ENCODE results near the gene PCF11.
"Not testable (repeated sequence)": the region's sequence is repeated elsewhere in the genome, so short reads cannot be mapped to it uniquely, and the experiment has no call there.

Gene PCF11

DNA sequence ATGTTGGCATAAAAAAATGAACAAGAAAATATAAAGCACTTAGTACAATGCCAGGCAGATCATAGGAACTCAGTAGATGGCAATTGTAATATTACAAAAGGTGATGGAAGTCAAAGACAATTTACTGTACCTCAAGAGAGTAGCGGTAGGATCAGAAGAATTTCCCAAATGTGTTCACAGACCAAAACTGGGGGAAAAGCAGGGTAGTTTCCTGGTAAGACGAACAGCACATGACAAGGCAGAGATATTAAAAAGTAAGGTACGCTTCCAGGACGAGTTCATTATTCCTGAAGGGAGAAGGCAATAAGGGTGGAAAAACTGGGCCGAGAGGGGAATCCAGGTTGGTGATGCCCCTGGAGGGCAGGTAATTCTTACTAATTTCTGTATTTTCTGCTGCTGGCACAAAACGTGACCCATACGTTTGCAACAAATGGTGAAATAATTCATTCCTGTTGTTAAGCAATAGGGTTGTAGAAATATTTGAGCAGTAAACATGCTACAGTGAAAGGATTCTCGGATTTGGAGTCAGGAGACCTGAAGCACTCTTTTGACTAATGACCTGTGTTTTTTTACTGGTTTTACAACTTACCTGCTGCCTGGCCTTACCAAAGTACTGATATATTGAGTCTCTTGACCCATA is 35.8 kb downstream of the PCF11 start:
- DNase-seq, result no peak

DNA sequence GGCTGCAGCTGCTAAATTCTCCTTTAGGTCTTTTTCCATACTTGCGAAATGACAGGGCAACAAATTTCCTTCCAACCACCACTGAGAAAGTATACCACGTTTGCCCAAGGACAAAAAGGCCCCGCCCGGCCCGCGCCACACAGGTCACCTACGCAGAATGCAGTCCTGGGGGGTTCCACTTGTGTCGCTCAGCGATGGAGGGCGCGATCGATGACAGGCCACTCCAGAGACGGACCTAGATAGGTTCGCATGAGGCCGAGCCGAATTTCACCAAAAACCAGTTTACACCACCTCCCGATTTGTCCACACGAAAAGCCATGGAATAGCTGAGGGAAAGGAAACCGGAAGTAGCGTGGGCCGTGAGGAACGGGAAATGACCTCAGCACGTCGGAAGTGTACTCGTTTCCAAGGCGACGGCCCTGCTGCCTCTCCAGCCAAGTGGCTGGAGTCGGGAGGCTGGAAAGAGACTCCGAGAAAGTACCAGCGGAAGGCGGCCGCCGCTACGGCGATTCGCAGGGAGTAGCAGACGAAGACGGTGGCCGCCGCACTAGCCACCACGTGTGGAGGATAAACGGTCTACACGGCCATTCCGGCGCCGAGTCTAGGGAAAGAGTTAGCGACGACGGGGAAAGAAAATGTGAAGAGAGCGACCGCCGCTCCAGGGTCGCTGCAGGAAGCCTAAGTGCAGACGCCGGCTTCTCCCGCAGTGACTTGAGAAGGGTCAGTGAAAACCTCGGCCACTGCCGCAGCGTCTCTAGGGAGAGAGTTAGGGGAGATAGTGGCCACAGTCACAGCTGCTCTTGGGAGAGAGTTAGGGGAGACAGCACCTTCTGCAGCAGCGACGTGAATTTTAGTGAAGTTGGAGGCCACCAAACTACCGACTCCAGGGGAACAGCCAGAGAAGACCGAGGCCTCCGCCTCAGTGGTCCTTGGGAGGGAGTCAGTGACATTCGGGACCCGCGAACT is 36.7 kb downstream of the PCF11 start, which contains the start of gene ANKRD42:
TSS of gene ANKRD42 (plus strand) at position 398 of the 966 bp plus-strand sequence. CDS start 959 bp downstream, outside the sequence.
- peak; percentile 86 for DNase-seq

- peak; percentile 60 for DNase-seq
These were observed 37.6 kb downstream of the PCF11 start for GRCh38 chr11:83194281-83195142.

GRCh38 chr11:83195143-83195466 is 38.2 kb downstream of the PCF11 start:
- no peak for DNase-seq

DNA sequence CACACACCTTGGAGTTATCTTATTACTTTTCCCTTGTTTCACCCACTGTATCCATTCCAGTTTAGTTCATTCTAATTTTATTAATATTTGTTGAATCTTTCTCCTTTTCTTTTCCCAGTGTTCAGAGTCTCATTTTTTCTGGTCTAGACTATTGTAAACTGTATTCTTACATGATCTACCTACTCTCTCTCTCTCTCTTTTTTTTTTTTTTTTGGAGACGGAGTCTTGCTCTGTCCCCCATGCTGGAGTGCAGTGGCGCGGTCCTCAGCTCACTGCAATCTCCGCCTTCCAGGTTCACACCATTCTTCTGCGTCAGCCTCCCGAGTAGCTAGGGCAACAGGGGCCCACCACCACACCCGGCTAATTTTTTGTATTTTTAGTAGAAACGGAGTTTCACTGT is 38.7 kb downstream of the PCF11 start:
- no peak for DNase-seq

- no peak for DNase-seq
These were observed 43.1 kb downstream of the PCF11 start for GRCh38 chr11:83200035-83200434.

DNA sequence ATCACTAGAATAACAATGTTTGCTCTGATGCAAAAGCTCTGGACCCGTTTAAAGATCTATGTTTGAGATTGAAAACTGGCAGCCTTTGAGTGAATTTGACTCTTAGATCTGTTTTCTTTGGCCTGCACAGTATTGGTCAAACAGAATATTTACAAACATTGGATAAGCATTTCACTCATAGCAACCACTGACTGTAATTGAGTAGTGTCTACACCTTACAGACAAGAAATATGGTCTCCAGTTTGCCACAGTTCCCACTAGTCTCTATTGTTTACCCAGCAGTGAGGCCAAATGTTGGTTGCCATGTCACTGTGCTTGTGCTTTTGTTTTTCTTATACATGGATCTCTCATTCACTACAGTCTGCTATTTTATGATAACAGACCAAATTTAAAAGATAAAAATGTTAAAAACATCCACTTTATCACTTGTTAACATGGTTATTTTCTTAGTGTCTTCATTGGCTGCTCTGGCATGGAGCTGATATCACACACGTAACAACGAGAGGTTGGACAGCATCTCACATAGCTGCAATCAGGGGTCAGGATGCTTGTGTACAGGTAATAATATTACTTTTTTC is 48.8 kb downstream of the PCF11 start:
- DNase-seq, result no peak

- no peak for DNase-seq
These were observed 49.3 kb downstream of the PCF11 start for GRCh38 chr11:83206221-83206620.

GRCh38 chr11:83206771-83207382 is 49.9 kb downstream of the PCF11 start:
- not testable (repeated sequence) for DNase-seq

DNA sequence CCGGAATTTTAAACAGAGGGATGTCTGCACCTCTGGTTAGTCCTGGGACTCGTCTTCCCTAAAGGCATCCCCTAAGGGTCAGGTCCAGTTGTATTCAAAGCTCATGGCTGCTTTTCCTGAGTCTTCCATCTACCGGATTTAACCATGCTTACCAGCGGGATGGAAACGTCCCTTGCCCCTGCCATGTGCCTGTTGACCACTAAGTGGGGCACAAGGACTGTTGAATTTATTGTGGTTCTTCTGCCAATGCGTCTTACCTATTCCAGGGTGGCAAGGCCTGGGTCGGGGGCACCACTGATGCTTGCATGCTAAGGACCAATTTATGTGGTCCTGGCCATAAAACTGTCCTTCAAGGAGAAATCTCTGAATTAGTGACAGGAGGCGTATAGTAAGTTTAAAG is 62.2 kb downstream of the PCF11 start:
- no peak for DNase-seq

- no peak for DNase-seq
These were observed 63.3 kb downstream of the PCF11 start for GRCh38 chr11:83220260-83220659.

DNA sequence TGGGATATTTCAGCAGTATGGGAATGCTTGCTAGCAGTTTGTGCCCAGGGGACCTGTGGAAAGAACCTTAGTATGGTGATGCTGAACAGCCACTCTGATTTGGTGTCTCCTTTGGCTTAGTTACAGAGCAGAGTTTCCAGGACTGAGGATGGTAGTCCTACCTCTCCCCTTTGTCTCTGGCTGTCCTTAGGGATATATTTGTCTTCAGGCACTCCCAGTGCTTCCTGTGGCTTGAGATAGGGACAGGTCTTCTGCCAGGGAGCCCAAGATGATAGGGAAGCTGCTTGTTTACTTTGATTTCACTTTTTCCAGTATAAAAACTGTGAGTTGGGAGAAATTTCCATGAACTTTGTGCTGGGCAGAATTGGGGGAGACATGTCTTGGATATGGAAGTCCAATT is 64.8 kb downstream of the PCF11 start:
- DNase-seq, result no peak

GRCh38 chr11:83222499-83222898 is 65.6 kb downstream of the PCF11 start:
- no peak for DNase-seq

GRCh38 chr11:83223457-83223856 is 66.5 kb downstream of the PCF11 start:
- no peak for DNase-seq

DNA sequence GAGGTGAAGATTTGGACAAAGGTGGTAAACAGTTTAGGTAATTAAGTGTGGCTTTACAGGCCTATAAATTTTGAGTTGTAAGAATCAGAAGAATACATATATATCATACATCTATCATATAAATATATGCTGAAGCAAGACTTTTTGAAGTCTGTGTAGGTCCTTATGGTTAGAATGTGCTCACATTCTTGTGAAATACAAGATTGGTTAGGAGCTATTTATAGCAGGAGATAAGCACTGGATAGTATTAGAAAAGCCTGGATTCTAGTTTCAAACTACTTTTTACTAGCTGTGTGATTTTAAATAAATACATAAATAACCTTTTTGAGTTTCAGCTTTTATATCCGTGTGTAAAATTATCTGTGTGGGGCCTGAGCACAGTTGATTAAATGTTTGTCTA is 78.9 kb downstream of the PCF11 start:
- DNase-seq, result no peak

Measured in stimulated activated naive CD4-positive, alpha-beta T cell treated with Interleukin-2 at 50 U/mL for 16 hours (primary cell).